Occipital lobe (tissue), 2 donors: ENCODE results near the gene LRRC75B. TPM values are rescaled to one million over a fixed set of nuclear protein-coding genes. Genes with fewer than 3 reads are reported as not detected.

Source experiments
- DNase-seq: peaks from one replicate; lab custom pipeline; 2025; lab: John Stamatoyannopoulos, UW
- total RNA-seq: library from RNA; depleted of rRNA; stranded (reverse); fragments of >200 nt; gene quantifications from one replicate; pipeline ENCODE4 v1.2.3, GENCODE V29; 2014

The LRRC75B gene
- total RNA-seq, 1 donor from 2014 or later, result 5.3 TPM

GRCh38 chr22:24587251-24587650 is 5.6 kb downstream of the LRRC75B start:
- no peak for DNase-seq

DNA sequence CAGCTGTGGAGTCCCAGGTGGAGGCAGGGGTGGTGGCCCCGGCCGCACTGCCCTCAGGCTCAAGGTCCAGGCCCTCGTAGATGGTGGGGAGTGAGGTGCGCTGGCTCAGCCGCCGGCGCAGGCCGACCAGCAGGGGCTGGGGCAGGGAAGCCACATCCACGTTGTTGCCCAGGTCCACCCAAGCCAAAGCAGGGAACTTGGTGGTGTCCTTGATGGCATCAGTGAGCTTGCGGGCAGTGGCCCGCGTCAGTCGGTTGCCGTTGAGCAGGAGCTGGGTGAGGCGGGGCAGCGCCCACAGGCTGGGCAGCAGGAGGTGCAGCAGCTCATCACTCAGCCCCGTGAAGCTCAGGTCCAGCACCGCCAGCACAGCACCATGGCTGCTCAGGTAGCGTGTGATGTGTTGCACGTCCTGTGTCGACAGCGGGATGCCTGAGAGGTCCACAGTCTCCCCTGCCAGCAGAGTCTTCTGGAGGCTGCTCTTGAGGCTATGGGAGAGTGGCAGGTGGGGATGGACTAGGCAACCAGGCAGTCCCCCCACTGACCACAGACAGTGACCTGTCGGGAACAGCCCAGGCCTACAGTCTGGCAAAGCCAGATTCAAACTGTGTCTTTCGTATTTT is 6.8 kb downstream of the LRRC75B start:
- no peak for DNase-seq

DNA sequence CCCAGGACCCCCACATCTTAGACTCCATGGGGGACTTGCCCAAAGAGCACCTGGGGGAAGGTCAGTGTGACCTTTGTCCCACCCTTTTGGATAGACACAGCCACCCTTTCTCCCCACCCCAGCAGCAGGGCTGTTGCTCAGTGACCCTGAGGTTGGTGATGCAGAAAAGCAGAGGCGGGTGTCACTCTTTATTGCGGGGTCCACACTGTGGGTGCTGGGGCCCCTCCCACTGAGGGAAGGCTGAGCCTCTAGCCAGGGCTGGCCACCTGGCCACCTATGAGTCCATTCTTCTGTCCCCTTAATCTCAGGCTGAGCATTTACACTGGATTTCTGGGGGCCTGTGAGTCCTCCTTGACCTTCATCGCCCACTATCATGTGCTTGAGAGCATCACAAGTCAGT is 7.4 kb downstream of the LRRC75B start:
- DNase-seq, result no peak

DNA sequence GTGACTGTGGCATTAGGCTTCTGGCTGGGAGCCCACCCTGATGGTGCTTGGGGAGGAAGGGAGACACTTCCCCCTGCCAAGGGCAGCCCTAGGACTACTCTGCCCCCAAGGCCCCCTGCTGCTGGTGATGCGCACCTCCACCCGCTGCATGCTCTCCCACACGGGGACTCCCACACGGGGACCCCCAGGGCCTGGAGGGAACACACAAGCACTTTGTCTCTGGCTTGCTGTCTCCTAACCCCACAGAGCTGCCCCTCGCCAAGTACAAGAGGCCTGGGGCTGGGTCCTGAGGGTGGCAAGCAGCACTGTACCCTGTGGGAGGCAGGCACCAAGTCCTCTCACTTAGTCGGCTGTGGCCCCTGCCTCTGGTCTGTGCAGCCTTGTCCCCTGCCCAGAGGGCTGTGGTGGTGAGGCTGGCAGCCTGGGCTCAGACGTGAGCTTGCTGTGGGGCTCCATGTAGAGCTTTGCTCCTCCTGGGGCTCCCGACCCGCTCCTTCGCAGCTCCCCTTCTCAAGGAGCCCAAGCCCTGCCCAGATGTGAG is 7.9 kb downstream of the LRRC75B start:
- no peak for DNase-seq

DNA sequence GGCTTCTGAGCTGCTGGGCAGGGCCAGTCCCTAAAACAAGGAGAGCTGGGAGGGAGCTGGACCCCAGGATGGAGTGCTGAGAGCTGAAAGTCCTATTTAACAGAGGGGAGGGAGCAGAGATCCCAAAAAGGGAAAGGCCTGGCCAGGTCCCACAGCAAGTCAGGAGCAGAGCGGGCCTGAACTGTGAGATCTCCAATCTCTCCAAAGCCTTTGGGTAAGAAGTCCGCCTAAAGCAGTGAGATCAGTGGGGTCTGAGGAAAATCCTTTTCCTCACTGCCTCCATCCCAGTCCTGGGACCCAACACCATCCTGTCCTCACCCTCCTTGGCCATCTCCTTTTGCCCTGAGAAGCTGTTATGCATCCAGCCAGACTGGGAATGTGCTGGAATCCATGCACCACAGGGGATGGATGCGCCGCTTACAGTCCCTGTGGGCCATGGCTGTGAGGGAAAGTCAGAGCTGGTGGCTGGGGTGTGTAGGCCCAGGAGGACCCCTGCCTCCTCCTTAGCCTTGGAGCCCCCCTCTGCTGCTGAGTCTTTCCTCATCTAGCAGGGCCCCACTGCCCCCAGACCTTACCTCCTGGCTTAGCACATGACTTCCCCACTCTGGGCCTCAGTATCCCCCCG is 8.6 kb downstream of the LRRC75B start:
- no peak for DNase-seq

DNA sequence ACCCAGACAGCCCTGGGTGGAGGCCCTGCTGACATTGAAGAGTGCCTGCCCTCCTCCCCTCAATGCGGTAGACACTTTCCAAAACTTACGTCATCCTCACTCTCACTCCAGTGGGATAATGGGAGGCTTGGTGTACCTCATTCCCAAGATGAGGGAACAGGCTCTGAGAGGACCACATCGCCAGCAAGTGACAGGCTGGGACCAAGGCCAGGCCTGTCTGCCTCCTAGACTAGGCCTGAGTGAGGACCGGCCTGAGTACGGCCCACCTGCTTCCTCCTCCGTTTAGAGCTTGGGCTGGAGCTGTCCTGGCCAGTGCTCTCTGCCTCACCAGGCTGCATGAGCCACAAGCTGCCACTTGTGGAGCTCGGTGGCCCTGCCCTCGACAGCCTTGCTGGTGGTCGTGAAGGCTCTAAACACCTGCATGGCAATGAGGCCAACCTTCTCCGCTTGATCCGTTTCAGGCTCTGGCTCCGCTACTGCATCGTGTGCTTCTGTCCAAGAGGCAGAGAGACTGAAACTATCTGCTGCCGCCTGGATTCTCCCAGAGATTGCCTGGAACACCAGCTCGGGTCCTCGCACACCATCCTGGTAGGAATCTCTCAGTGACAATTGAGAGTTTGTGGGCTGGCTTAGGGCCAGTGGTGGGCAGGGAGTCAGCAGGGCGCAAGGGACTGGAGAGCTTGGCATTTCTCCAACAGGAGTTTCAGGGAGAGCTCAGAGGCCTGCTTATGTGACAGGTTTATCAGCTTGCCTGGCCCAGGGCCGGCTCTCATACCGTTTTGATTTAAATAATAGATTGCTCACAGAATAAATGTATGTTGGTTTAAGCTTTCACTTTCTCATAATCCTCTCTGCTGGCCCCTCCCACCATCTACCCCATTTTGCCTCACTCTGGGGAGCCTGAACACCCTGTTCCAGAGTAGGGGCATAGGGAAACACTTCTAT is 9.4 kb downstream of the LRRC75B start:
- DNase-seq, result no peak

DNA sequence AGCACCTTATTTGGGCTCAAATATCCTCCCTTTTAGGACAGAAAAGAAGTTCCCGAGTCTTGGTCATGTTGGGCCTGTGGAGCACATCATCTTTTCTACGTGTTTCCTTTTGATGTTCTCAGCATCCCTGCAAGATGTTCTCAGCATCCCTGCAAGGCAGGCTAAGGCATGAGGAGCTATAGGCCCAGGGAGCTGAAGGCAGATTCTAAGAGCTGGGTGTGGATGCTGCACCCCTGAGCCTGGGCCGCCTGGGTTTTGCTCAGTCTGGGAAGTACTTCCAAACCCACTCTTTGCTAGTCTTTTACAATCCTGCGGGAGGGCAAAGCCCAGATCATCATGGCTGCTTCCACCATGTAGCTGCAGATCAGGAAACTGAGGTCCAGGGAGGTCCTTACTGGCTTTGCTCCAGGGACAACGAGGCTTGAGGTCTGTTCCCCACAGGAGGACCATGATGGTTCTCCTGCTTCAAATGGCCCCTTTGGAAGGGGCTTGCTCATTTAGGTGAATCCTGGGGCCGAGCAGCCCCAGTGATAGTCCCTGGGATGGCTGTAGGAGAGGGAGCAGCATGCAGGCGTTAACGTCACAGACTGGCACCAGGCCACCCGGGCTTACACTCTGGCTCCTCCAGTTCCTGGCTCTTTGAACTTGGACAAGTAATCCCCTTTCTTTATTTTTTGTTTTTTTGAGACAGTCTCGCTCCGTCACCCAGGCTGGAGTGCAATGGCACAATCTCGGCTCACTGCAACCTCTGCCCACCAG is 10.6 kb downstream of the LRRC75B start:
- no peak for DNase-seq

GRCh38 chr22:24580276-24580675 is 12.6 kb downstream of the LRRC75B start:
- no peak for DNase-seq

DNA sequence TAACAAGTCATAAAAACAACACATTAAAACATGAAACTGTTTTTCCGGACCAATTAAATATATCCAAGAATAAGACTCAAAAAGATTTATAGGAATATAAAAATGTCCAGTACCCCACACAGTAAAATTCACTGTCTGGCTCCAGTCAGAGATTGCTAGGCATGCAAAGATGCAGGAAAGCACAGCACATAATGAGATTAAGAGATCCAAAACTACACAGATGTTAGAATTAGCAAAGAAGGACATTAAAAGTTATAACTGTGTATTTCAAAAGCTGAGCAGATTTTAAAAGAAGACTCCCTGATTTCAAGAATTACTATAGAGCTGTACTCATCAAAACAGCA is 13.6 kb downstream of the LRRC75B start:
- DNase-seq, result no peak

DNA sequence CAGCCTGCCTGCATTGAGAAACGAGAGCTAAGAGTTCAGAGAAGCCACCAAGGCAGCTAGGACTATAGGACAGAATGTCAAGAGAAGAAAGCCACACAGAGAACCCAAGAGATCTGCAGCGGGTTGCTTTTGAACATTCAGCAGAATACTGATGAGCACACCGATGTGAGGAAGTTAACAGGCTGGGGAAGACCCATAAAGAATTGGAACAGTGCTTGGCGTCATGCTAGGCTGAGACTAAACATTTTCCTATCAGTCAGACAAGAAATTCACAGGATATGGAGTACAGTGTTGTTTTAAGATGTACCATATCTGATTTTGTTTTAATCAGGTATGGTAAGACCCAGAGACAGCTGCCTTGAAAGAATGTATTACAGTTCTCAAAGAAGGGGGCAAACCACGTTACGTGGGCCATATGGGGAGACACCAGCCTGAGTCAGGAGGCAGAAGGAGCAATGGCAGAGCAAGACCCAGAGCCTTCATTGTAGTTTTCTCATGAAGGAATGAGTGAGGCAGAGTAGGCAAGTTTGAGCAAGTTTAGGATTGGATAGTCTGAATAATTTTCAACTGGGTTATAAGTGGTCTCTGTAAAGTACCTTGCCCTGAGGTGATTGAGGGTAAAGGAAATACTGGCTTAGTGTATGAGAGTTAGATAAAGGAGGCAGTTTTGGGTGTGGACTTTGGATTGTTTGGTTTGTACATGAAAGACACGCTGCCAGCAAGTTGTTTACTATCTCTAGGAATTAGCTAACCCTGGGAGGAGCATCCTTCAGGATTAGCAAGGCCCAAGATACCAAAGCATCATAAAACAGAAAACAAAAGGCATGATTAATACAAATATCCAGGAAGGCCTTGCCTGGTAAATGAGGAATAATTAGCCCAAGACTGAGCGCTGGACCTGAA is 14.3 kb downstream of the LRRC75B start:
- DNase-seq, result no peak

DNA sequence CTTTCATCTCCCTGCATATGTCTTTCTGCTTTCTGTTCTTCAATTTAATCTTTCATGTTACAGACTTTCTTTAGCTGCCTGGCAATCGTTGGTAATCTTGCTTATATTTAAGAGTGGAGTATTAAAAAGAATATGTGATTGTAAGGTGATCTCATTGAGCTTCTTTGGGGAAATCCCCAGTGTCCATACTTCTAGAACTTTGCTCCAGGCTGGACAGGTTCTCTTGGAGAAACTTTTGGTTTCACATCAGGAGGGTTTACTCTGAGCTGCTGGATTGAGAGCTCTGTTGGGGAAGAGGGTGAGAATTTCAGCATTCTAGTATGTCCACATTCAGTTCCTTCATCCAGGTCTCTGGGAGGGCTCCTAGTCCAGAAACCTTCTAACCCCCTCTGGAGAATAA is 16.1 kb downstream of the LRRC75B start:
- no peak for DNase-seq

DNA sequence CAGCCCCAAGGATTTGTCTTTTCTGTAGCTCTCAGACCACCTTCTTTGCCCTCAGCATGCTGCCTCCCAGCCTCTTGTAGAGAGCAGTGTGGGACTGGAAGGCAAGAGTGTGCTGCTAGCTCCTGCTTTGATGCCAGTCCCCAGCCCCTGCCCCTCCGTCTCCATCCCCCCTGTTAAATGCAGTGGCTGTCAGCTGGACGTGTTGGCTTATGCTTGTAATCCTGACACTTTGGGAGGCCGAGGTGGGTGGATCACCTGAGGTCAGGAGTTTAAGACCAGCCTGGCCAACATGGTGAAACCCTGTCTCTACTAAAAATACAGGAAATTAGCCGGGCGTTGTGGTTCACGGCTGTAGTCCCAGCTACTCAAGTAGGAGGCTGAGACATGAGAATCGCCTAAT is 21.6 kb downstream of the LRRC75B start:
- DNase-seq, result no peak

DNA sequence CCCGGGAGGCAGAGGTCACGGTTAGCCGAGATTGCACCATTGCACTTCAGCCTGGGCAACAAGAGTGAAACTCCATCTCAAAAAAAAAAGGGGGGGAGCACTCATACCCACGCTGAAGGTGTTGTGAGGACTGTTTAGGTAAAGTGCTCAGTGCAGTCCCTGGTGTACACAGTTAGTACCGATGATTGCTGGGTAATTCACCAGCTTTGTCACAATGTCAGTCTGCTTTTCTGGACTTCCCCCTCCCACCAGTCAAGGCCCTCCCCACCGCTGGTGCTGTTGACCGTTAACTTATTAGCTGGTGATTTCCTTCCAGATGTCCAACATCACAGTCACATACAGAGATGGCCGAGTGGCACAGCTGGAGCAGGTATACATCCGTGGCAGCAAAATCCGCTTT is 25.2 kb downstream of the LRRC75B start:
- DNase-seq, result no peak

GRCh38 chr22:24566899-24567511 is 25.9 kb downstream of the LRRC75B start:
- DNase-seq, result no peak

- DNase-seq, result no peak
Measured at GRCh38 chr22:24565077-24565476, 27.8 kb downstream of the LRRC75B start.

GRCh38 chr22:24564376-24565058 is 28.4 kb downstream of the LRRC75B start:
- no peak for DNase-seq

GRCh38 chr22:24563246-24563645 is 29.6 kb downstream of the LRRC75B start:
- DNase-seq, result no peak

DNA sequence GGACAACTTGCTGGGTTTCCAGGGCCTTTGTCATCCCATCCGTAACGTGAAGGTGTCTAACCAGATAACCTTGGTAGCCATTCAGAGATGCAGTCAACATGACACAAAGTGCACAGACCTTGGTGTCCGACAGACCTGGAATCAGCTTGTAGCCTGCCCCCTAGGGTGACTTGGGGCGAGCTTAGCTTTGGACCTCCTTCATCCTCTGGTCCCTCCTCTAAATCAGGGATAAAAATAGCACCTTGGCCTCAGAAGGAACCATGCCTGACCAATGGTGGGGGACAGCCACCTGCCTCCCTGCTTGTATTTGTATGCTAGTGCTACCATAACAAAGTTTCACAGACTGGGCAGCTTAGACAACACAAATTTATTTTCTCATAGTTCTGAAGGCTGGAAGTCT is 33.4 kb downstream of the LRRC75B start:
- DNase-seq, result no peak
